Measurements from ENCODE around the gene L3MBTL4. TPM values are rescaled to one million over a fixed set of nuclear protein-coding genes. Genes with fewer than 3 reads are reported as not detected.

The L3MBTL4 gene
- total and polyA plus RNA-seq, 10 of the 15 experiments (the other 5 are each of a cell fraction or from before 2014, with no cell fraction given): 1.3 to 8.7 (median 3.8) TPM

GRCh38 chr18:6373187-6373586 lies 41.5 kb downstream of the L3MBTL4 start:
- Histone ChIP-seq H3K9me3 (replicated peaks; ENCODE audit: control insufficient read depth, insufficient read depth, low read length) (no peaks in the 10 kb centered on the region), H3K27me3 (replicated peaks in 1 of 2; ENCODE audit: control insufficient read depth in 2 of 2, insufficient read depth in 2 of 2, low read length in 1 of 2) (no peaks in the 10 kb centered on the region), H3K79me2 (ENCODE audit: control insufficient read depth, insufficient read depth, low read length) (no peaks in the 10 kb centered on the region), H2AFZ (ENCODE audit: control insufficient read depth, low read depth, low read length) (no peak overlapping the region), H3K4me2 (ENCODE audit: control insufficient read depth, insufficient read depth) (no peak overlapping the region), H3K4me3 (no peak overlapping the region), H4K20me1 (ENCODE audit: control insufficient read depth, insufficient read depth) (no peaks in the 10 kb centered on the region), H3K36me3 (ENCODE audit: control insufficient read depth in 2 of 2, insufficient read depth in 2 of 2, low read length in 1 of 2) (no peaks in the 10 kb centered on the region), H3K9ac (ENCODE audit: control insufficient read depth, insufficient read depth, low read length) (no peak overlapping the region), H3K27ac (ENCODE audit: control insufficient read depth, insufficient read depth) (no peak overlapping the region), H3K4me1 (ENCODE audit: control insufficient read depth, insufficient read depth, low read length) (no peaks in the 10 kb centered on the region)
- CTCF ChIA-PET: interaction anchor here (0.6 kb wide), 1 partner anchor 1872 kb away, joined by 3 read pairs; no protein-coding TSS in a partner anchor
- WGBS (ENCODE audit: insufficient coverage, insufficient replicate concordance, low lambda C conversion rate, missing lambda C conversion rate): 59% methylated on average over 5 of the region's 5 CpGs
- ATAC-seq (no peak), DNase-seq (ENCODE audit: low read depth, low spot score) (no peak), FAIRE-seq (no peak)
- BruUV-seq (replicated peaks): no TSS peak
- intact Hi-C loops (cut with micrococcal nuclease; ENCODE audit: unreplicated experiment): no loop called here
- SMC1A ChIA-PET (ENCODE audit: uncharacterized antibody, unreplicated experiment): no interaction called here
- RAD21 ChIA-PET (ENCODE audit: unreplicated experiment): no interaction called here
- TF ChIP-seq MXI1 (IDR thresholded peaks at IDR 0.05; ENCODE audit: low read depth, low read length) (no peak), ZNF384 (IDR thresholded peaks at IDR 0.05; ENCODE audit: borderline replicate concordance, low read depth, low read length) (no peak), CBX5 (IDR thresholded peaks at IDR 0.05; ENCODE audit: low read depth) (no peak), IKZF1 (conservative IDR thresholded peaks at IDR 0.05) (no peak), RUNX3 (IDR thresholded peaks at IDR 0.05; ENCODE audit: low read length) (no peak), KDM1A (IDR thresholded peaks at IDR 0.05; ENCODE audit: borderline replicate concordance) (no peak), TBL1XR1 (IDR thresholded peaks at IDR 0.05; ENCODE audit: low read depth, low read length) (no peak), LARP7 (IDR thresholded peaks at IDR 0.05) (no peak), CBFB (IDR thresholded peaks at IDR 0.05; ENCODE audit: low read depth) (no peak), USF1 (IDR thresholded peaks at IDR 0.05; ENCODE audit: borderline replicate concordance, extremely low read length, insufficient read depth, low read depth, low read length) (no peak), REST (IDR thresholded peaks at IDR 0.05; ENCODE audit: low read depth, low read length) (no peak), BHLHE40 (IDR thresholded peaks at IDR 0.05; ENCODE audit: borderline replicate concordance in 1 of 2, low read depth in 2 of 2, low read length in 1 of 2) (no peak), FOXK2 (IDR thresholded peaks at IDR 0.05) (no peak), HDAC6 (IDR thresholded peaks at IDR 0.05; ENCODE audit: unreplicated experiment) (no peak)
- POLR2A ChIA-PET: no interaction called here
- in situ Hi-C loops (cut with MboI): no loop called here
